GM21381 (cell line): ENCODE results near the gene SYTL1.

Experiments
- ATAC-seq: cut with Tn5 transposase; IDR thresholded peaks from one replicate; pipeline ENCODE4 v1.9.1; 2021; ENCODE audit warnings: mild to moderate bottlenecking, moderate library complexity; ENCODE audit not compliant: unreplicated experiment

The SYTL1 gene

GRCh38 chr1:27400082-27400962 is 58.5 kb downstream of the SYTL1 start:
- ATAC-seq, result no peak

- no peak for ATAC-seq
Observed at GRCh38 chr1:27400963-27401341, 59.1 kb downstream of the SYTL1 start.

- no peak for ATAC-seq
Observed at GRCh38 chr1:27402349-27402754, 60.5 kb downstream of the SYTL1 start.

- ATAC-seq, result no peak
Observed at GRCh38 chr1:27403065-27403726, 61.4 kb downstream of the SYTL1 start.
